ENCODE measurements around the gene MEF2C. TPM values are rescaled to one million over a fixed set of nuclear protein-coding genes. Genes with fewer than 3 reads are reported as not detected.
"Not testable (repeated sequence)": the region's sequence is repeated elsewhere in the genome, so short reads cannot be mapped to it uniquely, and the experiment has no call there.

Gene MEF2C
- total RNA-seq, 1 donor from 2014 or later: 122 TPM

GRCh38 chr5:88805151-88805784 lies 77.7 kb downstream of the MEF2C start:
- DNase-seq (ENCODE audit: low read depth in 2 of 2): no peak

GRCh38 chr5:88804444-88804843 lies 78.5 kb downstream of the MEF2C start:
- DNase-seq (ENCODE audit: low read depth in 2 of 2): no peak

DNA sequence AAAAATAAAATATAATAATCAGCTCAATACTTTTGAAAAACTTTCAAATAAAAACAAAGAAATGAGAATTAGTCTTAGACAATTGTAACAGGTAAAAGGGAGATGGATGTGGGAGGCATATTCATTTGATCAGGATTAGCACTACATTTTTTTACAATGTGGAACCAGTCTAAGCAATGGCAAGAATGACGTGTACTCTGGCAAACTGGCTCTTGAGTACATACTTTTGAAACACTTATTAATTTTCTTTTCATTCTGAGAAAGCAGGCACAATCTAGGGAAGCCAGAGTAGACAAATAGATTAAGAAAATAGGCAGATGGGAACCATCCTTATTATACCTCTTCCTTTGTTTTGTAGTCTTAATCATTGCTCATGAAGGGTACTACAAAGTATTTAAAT lies 79.7 kb downstream of the MEF2C start:
- no peak for DNase-seq (ENCODE audit: low read depth in 2 of 2)

GRCh38 chr5:88799938-88800535 lies 82.9 kb downstream of the MEF2C start:
- DNase-seq (ENCODE audit: low read depth in 2 of 2): no peak

GRCh38 chr5:88798933-88799332 lies 84.1 kb downstream of the MEF2C start:
- not testable (repeated sequence) for DNase-seq (ENCODE audit: low read depth in 2 of 2)

DNA sequence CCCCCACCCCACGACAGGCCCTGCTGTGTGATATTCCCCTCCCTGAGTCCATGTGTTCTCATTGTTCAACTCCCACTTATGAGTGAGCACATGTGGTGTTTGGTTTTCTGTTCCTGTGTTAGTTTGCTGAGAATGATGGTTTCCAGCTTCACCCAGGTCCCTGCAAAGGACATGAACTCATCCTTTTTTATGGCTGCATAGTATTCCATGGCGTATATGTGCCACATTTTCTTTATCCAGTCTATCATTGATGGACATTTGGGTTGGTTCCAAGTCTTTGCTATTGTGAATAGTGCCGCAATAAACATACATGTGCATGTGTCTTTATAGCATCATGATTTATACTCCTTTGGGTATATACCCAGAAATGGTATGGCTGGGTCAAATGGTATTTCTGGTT lies 89.2 kb downstream of the MEF2C start:
- not testable (repeated sequence) for DNase-seq (ENCODE audit: low read depth in 2 of 2)

- DNase-seq (ENCODE audit: low read depth in 2 of 2): peak in 1 of 2 donors; percentile 38
These were observed 90.7 kb downstream of the MEF2C start for GRCh38 chr5:88792144-88792840.

- DNase-seq (ENCODE audit: low read depth in 2 of 2): peak in 1 of 2 donors; percentile 67
These were observed 95.1 kb downstream of the MEF2C start for GRCh38 chr5:88787856-88788255.

DNA sequence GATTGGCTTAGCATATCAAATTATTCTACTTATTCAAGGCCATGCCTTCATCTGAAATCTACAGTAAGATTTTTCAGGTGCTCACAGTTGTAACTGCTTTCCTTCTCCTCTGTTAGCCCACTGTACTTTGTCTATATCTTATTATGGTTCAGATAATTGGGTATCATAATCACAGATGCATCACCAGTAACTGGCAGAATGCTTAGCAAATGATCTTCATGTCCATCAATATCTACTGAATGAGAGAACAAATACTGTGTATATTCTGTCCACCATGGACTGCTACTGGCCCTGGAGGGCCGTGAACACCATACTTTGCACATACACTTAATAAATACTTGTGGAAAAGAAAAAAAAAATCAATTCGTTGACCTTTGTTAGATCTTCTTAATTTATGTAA lies 96.2 kb downstream of the MEF2C start:
- DNase-seq (ENCODE audit: low read depth in 2 of 2): no peak

DNA sequence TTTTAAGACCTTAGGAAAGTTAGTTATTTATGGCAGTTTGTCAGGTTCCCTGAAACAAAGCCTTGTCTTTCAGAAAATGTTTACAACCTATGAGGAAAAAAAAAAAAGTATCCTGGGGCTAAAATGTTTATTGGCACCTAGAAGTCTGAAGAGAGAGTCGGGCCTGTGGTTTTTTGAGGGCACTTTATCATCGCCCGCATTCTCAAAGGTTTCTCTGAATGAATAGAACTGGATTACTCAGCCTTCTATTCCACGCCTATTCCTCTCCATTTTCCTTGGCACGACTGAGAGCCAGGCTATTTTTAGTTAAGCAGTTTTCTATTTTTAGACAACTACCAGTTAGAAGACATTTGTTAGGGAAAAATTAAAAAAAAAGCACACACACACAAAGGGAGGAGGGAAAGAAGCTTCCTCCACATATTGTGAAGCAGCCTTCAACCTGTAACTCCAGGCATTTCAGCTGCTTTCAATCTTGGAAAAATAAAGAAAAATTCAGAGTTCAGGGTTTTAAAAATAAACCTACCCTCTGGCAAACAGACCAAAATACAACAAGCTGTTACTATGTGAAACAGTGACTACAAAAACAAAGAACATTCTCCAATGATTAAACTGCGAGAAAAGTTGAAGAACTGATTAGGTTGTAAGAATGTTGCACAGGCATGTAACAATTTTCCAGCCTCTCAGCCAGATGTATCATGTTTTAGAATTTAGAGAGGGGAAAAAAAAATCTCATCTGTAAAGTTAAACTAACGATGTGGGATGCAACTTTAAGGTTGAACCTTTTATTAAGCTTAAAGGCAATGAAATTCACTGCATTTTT lies 97.0 kb downstream of the MEF2C start:
- DNase-seq (ENCODE audit: low read depth in 2 of 2): peak; percentile 69 to 96

DNA sequence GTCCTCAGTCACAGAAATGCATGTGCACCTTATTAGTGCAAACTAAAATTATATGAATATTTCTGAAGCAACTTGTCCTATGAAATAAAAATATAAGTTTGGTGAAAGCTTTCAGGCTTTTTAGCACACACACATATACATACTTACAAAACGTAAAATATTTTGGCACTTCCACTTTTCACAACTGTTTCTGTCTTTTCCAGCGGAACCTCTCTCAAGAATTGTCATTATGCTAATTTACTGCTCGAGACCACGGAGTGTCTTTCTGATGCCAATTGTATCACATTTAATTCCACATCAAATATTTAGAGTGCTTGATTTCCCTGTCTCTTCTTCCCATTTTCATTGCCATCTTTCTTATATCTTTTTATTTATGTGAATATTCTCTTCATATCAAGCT lies 100.4 kb downstream of the MEF2C start:
- DNase-seq (ENCODE audit: low read depth in 2 of 2): no peak

- peak; percentile 53 to 58 for DNase-seq (ENCODE audit: low read depth in 2 of 2)
These were observed 102.2 kb downstream of the MEF2C start for GRCh38 chr5:88780736-88781135.

DNA sequence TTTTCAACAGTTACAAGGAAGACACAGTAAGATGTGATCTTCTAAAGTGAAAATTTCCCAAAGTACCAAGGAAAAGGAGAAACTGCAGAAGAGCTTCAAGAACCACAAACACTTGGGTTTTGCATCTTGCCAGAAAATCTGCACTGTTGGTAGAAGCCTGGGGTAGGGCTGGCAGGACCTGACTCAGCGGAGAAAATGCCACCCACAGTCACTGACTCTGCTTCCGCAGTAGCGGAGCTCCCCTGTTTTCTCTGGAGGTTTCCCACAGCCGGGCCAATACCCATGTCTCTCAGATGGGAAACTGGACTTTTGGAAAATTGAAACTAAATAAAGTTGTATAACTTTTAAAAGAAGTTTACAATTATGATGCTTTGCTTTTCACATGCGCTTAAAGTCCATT lies 104.2 kb downstream of the MEF2C start:
- peak in 1 of 2 donors; percentile 48 for DNase-seq (ENCODE audit: low read depth in 2 of 2)

DNA sequence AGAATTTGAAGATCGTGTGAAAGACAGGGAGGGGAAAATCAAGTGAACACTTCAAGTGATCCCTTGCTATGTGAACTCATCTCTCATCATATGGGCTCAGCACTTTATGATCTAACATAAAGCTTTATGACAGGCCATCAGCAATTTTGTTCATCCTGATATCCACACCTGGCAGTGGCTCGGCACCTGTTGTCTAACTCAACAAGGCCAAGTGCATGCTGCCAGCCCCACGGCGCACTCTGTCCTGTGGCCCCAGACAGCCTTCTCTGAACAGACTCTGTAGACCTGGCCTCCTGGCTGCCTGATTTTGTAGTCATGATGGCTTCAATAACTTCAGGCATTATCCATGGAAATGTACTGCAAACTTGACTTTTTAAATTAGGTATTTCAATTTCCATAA lies 106.3 kb downstream of the MEF2C start:
- DNase-seq (ENCODE audit: low read depth in 2 of 2): no peak

DNA sequence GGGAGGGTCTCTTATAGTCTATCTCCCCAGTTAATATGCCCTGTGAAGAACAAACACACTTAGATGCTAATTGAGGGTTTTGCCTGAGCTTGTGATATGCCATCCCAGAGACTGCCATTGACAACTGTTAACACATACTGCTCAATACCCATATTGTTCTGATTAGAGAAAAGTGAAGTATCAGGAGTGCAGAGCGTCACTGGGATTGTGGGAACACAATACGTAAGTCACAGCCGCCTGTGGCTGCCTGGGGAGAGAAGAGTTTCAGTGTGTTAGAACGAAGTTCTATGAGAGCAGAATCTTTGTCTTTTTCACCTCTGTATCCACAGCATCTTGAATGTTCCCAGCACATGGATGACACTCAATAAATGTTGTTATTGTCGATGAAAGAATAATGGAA lies 110.2 kb downstream of the MEF2C start:
- DNase-seq (ENCODE audit: low read depth in 2 of 2): no peak

- DNase-seq (ENCODE audit: low read depth in 2 of 2): no peak
These were observed 110.9 kb downstream of the MEF2C start for GRCh38 chr5:88772047-88772446.

GRCh38 chr5:88770276-88771257 lies 112.4 kb downstream of the MEF2C start:
- DNase-seq (ENCODE audit: low read depth in 2 of 2): peak in 1 of 2 donors; percentile 69

DNA sequence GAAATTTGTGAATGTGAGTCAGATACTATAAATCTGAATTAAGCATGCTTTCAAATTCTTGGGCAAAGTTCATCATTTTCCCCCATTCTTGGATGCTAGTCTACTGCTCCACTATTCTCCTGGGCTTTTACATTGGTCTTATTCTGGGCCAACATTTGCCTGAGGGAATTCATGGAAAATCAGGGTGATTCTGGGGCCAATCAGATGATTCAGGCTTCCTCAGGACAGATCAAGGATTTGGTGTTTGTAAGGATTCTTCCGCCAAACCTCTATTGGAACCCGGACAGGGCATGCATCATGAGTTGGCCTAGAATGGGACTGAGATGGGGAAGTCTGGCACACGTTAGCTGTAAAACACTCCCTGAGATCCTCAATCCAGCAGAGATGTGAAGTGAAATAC lies 113.8 kb downstream of the MEF2C start:
- no peak for DNase-seq (ENCODE audit: low read depth in 2 of 2)

DNA sequence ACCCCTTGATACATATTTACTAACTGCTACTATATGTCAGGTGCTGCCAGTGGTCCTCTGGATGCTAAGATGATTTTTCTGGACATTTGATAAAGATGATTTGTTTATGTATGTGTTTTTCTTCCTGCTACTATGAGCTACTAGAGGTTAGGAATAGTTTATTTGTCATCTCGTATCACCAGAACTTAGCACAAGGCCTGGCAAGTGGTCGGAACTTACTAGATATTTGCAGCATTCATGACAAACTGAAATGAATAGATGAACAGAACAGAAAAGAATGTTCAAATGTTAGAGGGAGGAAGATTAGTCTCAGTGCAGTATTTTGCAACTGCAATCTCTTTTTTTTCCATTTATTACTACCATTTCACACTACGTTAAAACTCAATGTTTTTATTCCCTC lies 114.6 kb downstream of the MEF2C start:
- no peak for DNase-seq (ENCODE audit: low read depth in 2 of 2)

DNA sequence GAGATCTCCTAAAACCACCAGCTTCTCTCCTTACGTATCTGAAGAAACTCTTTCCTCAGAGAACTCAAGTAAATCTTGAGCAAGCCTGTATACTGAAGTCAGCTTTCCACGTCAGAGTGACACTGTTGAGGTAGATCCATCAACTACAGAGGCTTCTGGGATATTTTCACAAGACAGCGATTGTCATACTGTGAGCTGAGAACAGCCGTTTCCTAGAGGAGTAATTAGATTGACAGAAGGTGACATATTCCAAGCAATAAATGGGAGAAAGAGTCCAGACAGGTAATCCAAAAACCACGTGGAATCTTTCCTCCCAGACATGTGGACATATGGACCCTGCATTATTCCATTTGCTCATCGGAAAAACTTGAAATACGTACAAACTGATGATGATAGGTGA lies 117.2 kb downstream of the MEF2C start:
- no peak for DNase-seq (ENCODE audit: low read depth in 2 of 2)

- no peak for DNase-seq (ENCODE audit: low read depth in 2 of 2)
These were observed 117.8 kb downstream of the MEF2C start for GRCh38 chr5:88765171-88765570.

All from lung microvascular endothelial cell (primary cell).